Duodenal mucosa (tissue), 2 donors: Measurements from ENCODE around the gene CTCFL.

Experiments
- H3K27ac ChIP-seq: one replicate; pipeline ENCODE4 v1.7.0; 2013; ENCODE audit warnings: low read depth, low read length
- H3K27me3 ChIP-seq, 2 donors: one replicate each; pipeline ENCODE4 v1.7.0; 2013; ENCODE audit warnings: low read length in 2 of 2, control low read depth in 1 of 2; ENCODE audit not compliant: insufficient read depth in 2 of 2, control insufficient read depth in 1 of 2
- H3K36me3 ChIP-seq, 2 donors: one replicate each; pipeline ENCODE4 v1.7.0; 2013; ENCODE audit warnings: low read length in 2 of 2, control low read depth in 1 of 2; ENCODE audit not compliant: insufficient read depth in 2 of 2, control insufficient read depth in 1 of 2
- H3K4me1 ChIP-seq, 2 donors: one replicate each; pipeline ENCODE4 v1.7.0; 2013; ENCODE audit warnings: low read length in 2 of 2, control low read depth in 1 of 2; ENCODE audit not compliant: insufficient read depth in 2 of 2, control insufficient read depth in 1 of 2
- H3K4me3 ChIP-seq, 2 donors: one replicate each; pipeline ENCODE4 v1.7.0; 2013; ENCODE audit warnings: low read length in 2 of 2, low read depth in 1 of 2
- H3K9ac ChIP-seq, 2 donors: one replicate each; pipeline ENCODE4 v1.7.0; 2013; ENCODE audit warnings: low read length in 2 of 2, low read depth in 1 of 2
- H3K9me3 ChIP-seq, 2 donors: one replicate each; pipeline ENCODE4 v1.7.0; 2013; ENCODE audit warnings: low read length in 2 of 2, control low read depth in 1 of 2; ENCODE audit not compliant: control insufficient read depth in 1 of 2

Gene CTCFL

GRCh38 chr20:57465943-57466342 is 59.0 kb downstream of the CTCFL start:
- H3K27ac ChIP-seq = no peak overlapping the region
- no peak overlapping the region for H3K9ac ChIP-seq
- H3K4me3 ChIP-seq = no peak overlapping the region
- peaks cover 7 to 20% of the 10 kb centered on the region in 2 donors for H3K27me3 ChIP-seq
- H3K4me1 ChIP-seq = no peaks in the 10 kb centered on the region
- no peaks in the 10 kb centered on the region for H3K9me3 ChIP-seq
- no peaks in the 10 kb centered on the region for H3K36me3 ChIP-seq

GRCh38 chr20:57465486-57465885 is 59.5 kb downstream of the CTCFL start:
- Histone ChIP-seq H3K27me3 (peaks cover 7 to 20% of the 10 kb centered on the region in 2 donors), H3K27ac (no peak overlapping the region)

GRCh38 chr20:57464642-57465211 is 60.2 kb downstream of the CTCFL start:
- H3K36me3 ChIP-seq = no peaks in the 10 kb centered on the region
- no peak overlapping the region for H3K27ac ChIP-seq
- no peak overlapping the region for H3K4me3 ChIP-seq
- H3K27me3 ChIP-seq = peaks cover 7 to 20% of the 10 kb centered on the region in 2 donors
- no peaks in the 10 kb centered on the region for H3K4me1 ChIP-seq
- H3K9ac ChIP-seq = no peak overlapping the region
- no peaks in the 10 kb centered on the region for H3K9me3 ChIP-seq

More at GRCh38 chr20:57465486-57465885, 59.5 kb downstream of the CTCFL start:
- H3K36me3 ChIP-seq = no peaks in the 10 kb centered on the region
- no peaks in the 10 kb centered on the region for H3K9me3 ChIP-seq
- H3K4me3 ChIP-seq = no peak overlapping the region
- no peaks in the 10 kb centered on the region for H3K4me1 ChIP-seq
- no peak overlapping the region for H3K9ac ChIP-seq

GRCh38 chr20:57462781-57463180 is 62.2 kb downstream of the CTCFL start:
- Histone ChIP-seq H3K27me3 (peaks cover 0 to 9% of the 10 kb centered on the region in 2 donors), H3K36me3 (no peaks in the 10 kb centered on the region), H3K27ac (no peak overlapping the region), H3K4me1 (no peaks in the 10 kb centered on the region), H3K4me3 (no peak overlapping the region), H3K9me3 (no peaks in the 10 kb centered on the region), H3K9ac (no peak overlapping the region)

GRCh38 chr20:57461726-57462125 is 63.2 kb downstream of the CTCFL start:
- Histone ChIP-seq H3K27me3 (peaks cover 0 to 8% of the 10 kb centered on the region in 2 donors), H3K4me1 (no peaks in the 10 kb centered on the region), H3K36me3 (no peaks in the 10 kb centered on the region), H3K9ac (no peak overlapping the region), H3K27ac (no peak overlapping the region), H3K4me3 (no peak overlapping the region), H3K9me3 (no peaks in the 10 kb centered on the region)

GRCh38 chr20:57460781-57461465 is 64.0 kb downstream of the CTCFL start:
- Histone ChIP-seq H3K9ac (no peak overlapping the region), H3K36me3 (no peaks in the 10 kb centered on the region), H3K27ac (no peak overlapping the region), H3K4me3 (no peak overlapping the region), H3K27me3 (peaks cover 0 to 5% of the 10 kb centered on the region in 2 donors), H3K4me1 (no peaks in the 10 kb centered on the region), H3K9me3 (no peaks in the 10 kb centered on the region)

- H3K4me3 ChIP-seq = no peak overlapping the region
- no peaks in the 10 kb centered on the region for H3K9me3 ChIP-seq
- no peak overlapping the region for H3K27ac ChIP-seq
- no peaks in the 10 kb centered on the region for H3K27me3 ChIP-seq
- H3K4me1 ChIP-seq = no peaks in the 10 kb centered on the region
- no peaks in the 10 kb centered on the region for H3K36me3 ChIP-seq
- H3K9ac ChIP-seq = no peak overlapping the region
Measured at GRCh38 chr20:57459897-57460296, 65.0 kb downstream of the CTCFL start.

- no peaks in the 10 kb centered on the region for H3K4me1 ChIP-seq
- H3K9me3 ChIP-seq = no peaks in the 10 kb centered on the region
- no peak overlapping the region for H3K4me3 ChIP-seq
- no peak overlapping the region for H3K9ac ChIP-seq
- no peaks in the 10 kb centered on the region for H3K27me3 ChIP-seq
- no peaks in the 10 kb centered on the region for H3K36me3 ChIP-seq
- H3K27ac ChIP-seq = no peak overlapping the region
Measured at GRCh38 chr20:57459278-57459677, 65.7 kb downstream of the CTCFL start.

- Histone ChIP-seq H3K9ac (no peak overlapping the region), H3K36me3 (no peaks in the 10 kb centered on the region), H3K9me3 (no peaks in the 10 kb centered on the region), H3K27ac (no peak overlapping the region), H3K4me1 (no peaks in the 10 kb centered on the region), H3K27me3 (no peaks in the 10 kb centered on the region), H3K4me3 (no peak overlapping the region)
Measured at GRCh38 chr20:57458400-57459160, 66.4 kb downstream of the CTCFL start.
